ENCODE measurements around the gene CRYBA2.

DNA sequence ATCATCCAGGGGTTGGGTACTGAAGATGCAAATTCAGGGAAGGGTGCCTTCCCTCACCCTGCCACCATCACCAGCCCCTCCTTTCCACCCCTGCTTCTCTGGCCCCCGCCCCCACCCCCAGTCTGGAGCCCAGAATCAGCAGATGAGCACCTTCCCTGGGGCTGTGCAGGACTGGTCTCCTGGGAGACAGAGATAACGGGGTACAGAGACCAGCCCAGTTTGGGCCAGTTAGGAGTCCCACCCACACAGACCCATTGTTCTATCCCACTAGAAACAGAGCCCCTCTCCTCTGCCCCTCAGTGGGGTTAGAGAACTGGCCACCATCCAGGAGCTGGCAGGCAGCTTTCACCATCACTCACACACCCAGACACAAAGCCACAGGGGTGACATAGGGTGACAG lies 4.5 kb upstream of the CRYBA2 start:
- TF ChIP-seq, protein P1, sequence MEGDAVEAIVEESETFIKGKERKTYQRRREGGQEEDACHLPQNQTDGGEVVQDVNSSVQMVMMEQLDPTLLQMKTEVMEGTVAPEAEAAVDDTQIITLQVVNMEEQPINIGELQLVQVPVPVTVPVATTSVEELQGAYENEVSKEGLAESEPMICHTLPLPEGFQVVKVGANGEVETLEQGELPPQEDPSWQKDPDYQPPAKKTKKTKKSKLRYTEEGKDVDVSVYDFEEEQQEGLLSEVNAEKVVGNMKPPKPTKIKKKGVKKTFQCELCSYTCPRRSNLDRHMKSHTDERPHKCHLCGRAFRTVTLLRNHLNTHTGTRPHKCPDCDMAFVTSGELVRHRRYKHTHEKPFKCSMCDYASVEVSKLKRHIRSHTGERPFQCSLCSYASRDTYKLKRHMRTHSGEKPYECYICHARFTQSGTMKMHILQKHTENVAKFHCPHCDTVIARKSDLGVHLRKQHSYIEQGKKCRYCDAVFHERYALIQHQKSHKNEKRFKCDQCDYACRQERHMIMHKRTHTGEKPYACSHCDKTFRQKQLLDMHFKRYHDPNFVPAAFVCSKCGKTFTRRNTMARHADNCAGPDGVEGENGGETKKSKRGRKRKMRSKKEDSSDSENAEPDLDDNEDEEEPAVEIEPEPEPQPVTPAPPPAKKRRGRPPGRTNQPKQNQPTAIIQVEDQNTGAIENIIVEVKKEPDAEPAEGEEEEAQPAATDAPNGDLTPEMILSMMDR (conservative IDR thresholded peaks at IDR 0.05): no peak
- TF ChIP-seq EZH2 (IDR thresholded peaks at IDR 0.05; ENCODE audit: low read depth): no peak
